ENCODE measurements around the gene NSRP1. TPM values are rescaled to one million over a fixed set of nuclear protein-coding genes. Genes with fewer than 3 reads are reported as not detected.

Gene NSRP1
- total and polyA plus RNA-seq, 7 donors, result 18.0 to 47.6 (median 30.4) TPM

DNA sequence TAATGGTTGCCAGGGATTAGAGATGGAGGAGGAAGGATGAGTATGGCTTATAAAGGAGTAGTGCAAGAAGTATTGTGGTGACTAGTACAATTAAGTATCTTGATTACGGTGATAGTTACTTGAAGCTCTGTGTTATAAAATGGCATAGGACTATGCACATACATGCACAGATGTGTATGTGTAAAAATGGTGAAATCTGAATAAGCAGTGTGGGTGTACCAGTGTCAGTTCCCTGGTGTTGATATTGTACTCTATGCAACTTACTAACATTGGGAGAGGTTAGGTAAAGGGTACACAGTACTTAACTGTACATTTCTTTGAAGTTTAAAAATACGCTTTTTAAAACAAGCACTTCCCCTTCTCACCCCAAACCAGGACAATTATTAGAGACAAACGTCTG, 48.5 kb downstream of the NSRP1 start:
- intact Hi-C loops (cut with DNase I), result no loop called here
- H3K36me3 ChIP-seq, result peaks cover 0 to 14% (median 0%) of the 10 kb centered on the region in 4 donors
- H3K9me3 ChIP-seq, result no peaks in the 10 kb centered on the region
- H3K27ac ChIP-seq, result no peak overlapping the region
- no peak overlapping the region for H3K4me3 ChIP-seq
- no peak for TF ChIP-seq EP300 (IDR thresholded peaks at IDR 0.05)
- no peak for TF ChIP-seq POLR2AphosphoS5 (IDR thresholded peaks at IDR 0.05)
- no peak for TF ChIP-seq CTCF (IDR thresholded peaks at IDR 0.05)
- no peak for TF ChIP-seq POLR2A (IDR thresholded peaks at IDR 0.05)
- no peak for DNase-seq
- 86 to 91% methylated on average over 3 of the region's 3 CpGs for WGBS, 2 donors
- peaks cover 0 to 25% (median 15%) of the 10 kb centered on the region in 4 donors for H3K4me1 ChIP-seq
- no peaks in the 10 kb centered on the region for H3K27me3 ChIP-seq

- H3K27ac ChIP-seq, result no peak overlapping the region
- H3K27me3 ChIP-seq, result no peaks in the 10 kb centered on the region
- peaks cover 0 to 21% (median 11%) of the 10 kb centered on the region in 4 donors for H3K4me1 ChIP-seq
- H3K36me3 ChIP-seq, result peaks cover 0 to 14% (median 0%) of the 10 kb centered on the region in 4 donors
- intact Hi-C loops (cut with DNase I), result no loop called here
- no peak for TF ChIP-seq POLR2A (IDR thresholded peaks at IDR 0.05)
- no peak for TF ChIP-seq CTCF (IDR thresholded peaks at IDR 0.05)
- TF ChIP-seq POLR2AphosphoS5 (IDR thresholded peaks at IDR 0.05), result no peak
- no peak for TF ChIP-seq EP300 (IDR thresholded peaks at IDR 0.05)
- H3K4me3 ChIP-seq, result no peak overlapping the region
- no peak for DNase-seq
- H3K9me3 ChIP-seq, result no peaks in the 10 kb centered on the region
- 65 to 80% methylated on average over 1 of the region's 1 CpG for WGBS, 2 donors
Observed at GRCh38 chr17:30165960-30166359, 49.3 kb downstream of the NSRP1 start.

DNA sequence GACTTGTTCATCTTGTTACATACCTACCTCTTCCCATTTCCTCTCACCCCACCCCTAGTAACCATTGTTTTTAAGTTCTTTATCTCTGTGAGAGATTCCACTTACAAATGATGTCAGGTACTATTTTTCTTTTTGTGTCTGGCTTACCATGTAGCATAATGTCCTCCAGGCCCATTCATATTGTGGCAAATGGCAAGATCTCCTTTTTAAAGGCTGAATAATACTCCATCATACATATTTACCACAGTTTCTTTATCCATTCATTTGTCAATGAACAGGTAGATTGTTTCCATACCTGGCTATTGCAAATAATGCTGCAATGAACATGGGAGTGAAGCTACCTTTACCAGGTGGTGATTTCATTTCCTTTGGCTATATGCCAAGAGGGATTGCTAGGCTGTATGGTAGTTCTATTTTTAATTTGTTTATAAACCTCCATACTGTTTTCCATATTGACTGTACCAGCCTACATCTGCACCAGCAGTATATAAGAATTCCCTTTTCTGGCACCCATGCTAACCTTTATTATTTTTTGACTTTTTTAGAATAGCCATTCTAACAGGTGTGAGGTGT, 53.9 kb downstream of the NSRP1 start:
- intact Hi-C loops (cut with DNase I), result no loop called here
- no peak overlapping the region for H3K27ac ChIP-seq
- H3K36me3 ChIP-seq, result peaks cover 0 to 20% (median 2%) of the 10 kb centered on the region in 4 donors
- H3K4me1 ChIP-seq, result peaks cover 0 to 7% (median 0%) of the 10 kb centered on the region in 4 donors
- H3K9me3 ChIP-seq, result no peaks in the 10 kb centered on the region
- no peak overlapping the region for H3K4me3 ChIP-seq
- TF ChIP-seq POLR2A (IDR thresholded peaks at IDR 0.05) (no peak), POLR2AphosphoS5 (IDR thresholded peaks at IDR 0.05) (no peak), CTCF (IDR thresholded peaks at IDR 0.05) (no peak), EP300 (IDR thresholded peaks at IDR 0.05) (no peak)
- DNase-seq, result no peak
- no peaks in the 10 kb centered on the region for H3K27me3 ChIP-seq

- no peaks in the 10 kb centered on the region for H3K9me3 ChIP-seq
- 97 to 100% methylated on average over 1 of the region's 1 CpG for WGBS, 2 donors
- no peak for TF ChIP-seq CTCF (IDR thresholded peaks at IDR 0.05)
- TF ChIP-seq POLR2A (IDR thresholded peaks at IDR 0.05), result no peak
- peaks cover 0 to 20% (median 5%) of the 10 kb centered on the region in 4 donors for H3K36me3 ChIP-seq
- H3K4me3 ChIP-seq, result no peak overlapping the region
- no peaks in the 10 kb centered on the region for H3K27me3 ChIP-seq
- intact Hi-C loops (cut with DNase I), result no loop called here
- H3K4me1 ChIP-seq, result no peaks in the 10 kb centered on the region
- no peak for DNase-seq
- H3K27ac ChIP-seq, result no peak overlapping the region
Observed at GRCh38 chr17:30172560-30172959, 55.9 kb downstream of the NSRP1 start.

DNA sequence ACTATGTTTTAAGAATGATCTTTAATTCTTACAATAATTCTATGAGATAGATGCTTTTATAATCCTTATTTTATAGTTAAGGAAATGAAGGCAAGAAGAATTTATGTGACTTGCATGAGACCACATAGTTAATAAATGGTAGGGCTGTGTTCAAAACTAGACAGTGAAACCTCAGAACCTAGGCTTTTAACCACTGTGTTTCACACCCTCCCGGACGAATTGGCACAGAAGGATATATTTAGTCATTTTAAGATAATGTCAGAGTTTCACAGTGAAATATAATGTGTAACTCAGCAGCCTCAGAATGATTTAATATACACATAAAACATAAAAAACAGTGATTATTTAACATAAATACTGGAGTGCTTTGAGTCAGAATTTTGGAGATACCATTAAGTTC, 57.0 kb downstream of the NSRP1 start:
- H3K9me3 ChIP-seq, result no peaks in the 10 kb centered on the region
- intact Hi-C loops (cut with DNase I), result no loop called here
- no peak overlapping the region for H3K27ac ChIP-seq
- no peaks in the 10 kb centered on the region for H3K4me1 ChIP-seq
- 60 to 73% methylated on average over 2 of the region's 2 CpGs for WGBS, 2 donors
- H3K27me3 ChIP-seq, result no peaks in the 10 kb centered on the region
- no peak for TF ChIP-seq POLR2AphosphoS5 (IDR thresholded peaks at IDR 0.05)
- TF ChIP-seq POLR2A (IDR thresholded peaks at IDR 0.05), result no peak
- TF ChIP-seq EP300 (IDR thresholded peaks at IDR 0.05), result no peak
- TF ChIP-seq CTCF (IDR thresholded peaks at IDR 0.05), result no peak
- H3K4me3 ChIP-seq, result no peak overlapping the region
- no peak for DNase-seq
- H3K36me3 ChIP-seq, result peaks cover 0 to 27% (median 5%) of the 10 kb centered on the region in 4 donors
